NCI-H1105 (cell line): ENCODE measurements around the gene SGO1.
A peak's percentile ranks its signal among the peaks of the same experiment; 100 is the strongest.
"Not testable (repeated sequence)": the region's sequence is repeated elsewhere in the genome, so short reads cannot be mapped to it uniquely, and the experiment has no call there.

ENCODE experiments used
- DNase-seq: peaks from one replicate; lab custom pipeline; 2025; lab: John Stamatoyannopoulos, UW

Gene SGO1

GRCh38 chr3:20185679-20186599 lies at the start of gene SGO1:
SGO1 (minus strand) TSS chr3:20186206; CDS start chr3:20184027, 2,179 bp downstream.
- peak; percentile 86 for DNase-seq

GRCh38 chr3:20235796-20236195 lies 49.8 kb upstream of the SGO1 start:
- DNase-seq = no peak

- no peak for DNase-seq
Observed at GRCh38 chr3:20232906-20233780, 47.1 kb upstream of the SGO1 start.

GRCh38 chr3:20230954-20231353 lies 44.9 kb upstream of the SGO1 start:
- no peak for DNase-seq

- peak; percentile 11 for DNase-seq
Observed at GRCh38 chr3:20225769-20226168, 39.8 kb upstream of the SGO1 start.

- DNase-seq = no peak
Observed at GRCh38 chr3:20222274-20222673, 36.3 kb upstream of the SGO1 start.

- no peak for DNase-seq
Observed at GRCh38 chr3:20218215-20218614, 32.2 kb upstream of the SGO1 start.

GRCh38 chr3:20215636-20216035 lies 29.6 kb upstream of the SGO1 start:
- no peak for DNase-seq

GRCh38 chr3:20213491-20213890 lies 27.5 kb upstream of the SGO1 start:
- not testable (repeated sequence) for DNase-seq

GRCh38 chr3:20207945-20208344 lies 21.9 kb upstream of the SGO1 start:
- not testable (repeated sequence) for DNase-seq

- not testable (repeated sequence) for DNase-seq
Observed at GRCh38 chr3:20205898-20206297, 19.9 kb upstream of the SGO1 start.

GRCh38 chr3:20201143-20201542 lies 15.1 kb upstream of the SGO1 start:
- no peak for DNase-seq

GRCh38 chr3:20197775-20198174 lies 11.8 kb upstream of the SGO1 start:
- no peak for DNase-seq

- DNase-seq = no peak
Observed at GRCh38 chr3:20194793-20195460, 8.9 kb upstream of the SGO1 start.

- no peak for DNase-seq
Observed at GRCh38 chr3:20190991-20191390, 5.0 kb upstream of the SGO1 start.

GRCh38 chr3:20186600-20187004 lies 596 bp upstream of the SGO1 start:
- DNase-seq = no peak

GRCh38 chr3:20185331-20185678 lies 701 bp downstream of the SGO1 start:
- no peak for DNase-seq

- DNase-seq = no peak
Observed at GRCh38 chr3:20182206-20182605, 3.8 kb downstream of the SGO1 start.

- no peak for DNase-seq
Observed at GRCh38 chr3:20181276-20181675, 4.7 kb downstream of the SGO1 start.

GRCh38 chr3:20173844-20174410 lies 12.1 kb downstream of the SGO1 start:
- no peak for DNase-seq

- no peak for DNase-seq
Observed at GRCh38 chr3:20161714-20162113, 24.3 kb downstream of the SGO1 start.

GRCh38 chr3:20160230-20160629 lies 25.8 kb downstream of the SGO1 start:
- DNase-seq = no peak
